Kidney capillary endothelial cell (primary cell): Measurements from ENCODE around the gene CACNA1H.
"Not testable (repeated sequence)": the region's sequence is repeated elsewhere in the genome, so short reads cannot be mapped to it uniquely, and the experiment has no call there.

Source experiments
- DNase-seq: peaks from one replicate; pipeline ENCODE4 v3.0.0-alpha.2; 2018; ENCODE audit warnings: low spot score

The CACNA1H gene

GRCh38 chr16:1228227-1228626 lies 75.3 kb downstream of the CACNA1H start:
- DNase-seq = not testable (repeated sequence)

GRCh38 chr16:1229476-1229875 lies 76.6 kb downstream of the CACNA1H start:
- not testable (repeated sequence) for DNase-seq

- DNase-seq = not testable (repeated sequence)
Observed at GRCh38 chr16:1230084-1230470, 77.2 kb downstream of the CACNA1H start, which contains the start of gene TPSB2. Gene TPSB2 (minus strand): TSS chr16:1230184. CDS start chr16:1229951, 233 bp downstream.

- not testable (repeated sequence) for DNase-seq
Observed at GRCh38 chr16:1230471-1231212, 77.7 kb downstream of the CACNA1H start.

GRCh38 chr16:1231301-1231700 lies 78.4 kb downstream of the CACNA1H start:
- DNase-seq = not testable (repeated sequence)

- not testable (repeated sequence) for DNase-seq
Observed at GRCh38 chr16:1232049-1232748, 79.3 kb downstream of the CACNA1H start.

GRCh38 chr16:1236659-1237058 lies 83.8 kb downstream of the CACNA1H start:
- DNase-seq = not testable (repeated sequence)

- DNase-seq = no peak
Observed at GRCh38 chr16:1237990-1238389, 85.1 kb downstream of the CACNA1H start.

- not testable (repeated sequence) for DNase-seq
Observed at GRCh38 chr16:1238909-1239308, 86.0 kb downstream of the CACNA1H start.

- not testable (repeated sequence) for DNase-seq
Observed at GRCh38 chr16:1239575-1239974, 86.7 kb downstream of the CACNA1H start.

GRCh38 chr16:1240436-1240835 lies 87.5 kb downstream of the CACNA1H start, which contains the start of gene TPSAB1:
Gene TPSAB1 (plus strand): TSS chr16:1240705. CDS start chr16:1240939, 234 bp downstream.
- not testable (repeated sequence) for DNase-seq

GRCh38 chr16:1241081-1241480 lies 88.2 kb downstream of the CACNA1H start:
- not testable (repeated sequence) for DNase-seq

- not testable (repeated sequence) for DNase-seq
Observed at GRCh38 chr16:1243363-1243762, 90.5 kb downstream of the CACNA1H start.

GRCh38 chr16:1243907-1244850 lies 91.3 kb downstream of the CACNA1H start:
- DNase-seq = not testable (repeated sequence)

GRCh38 chr16:1244881-1245280 lies 92.0 kb downstream of the CACNA1H start:
- no peak for DNase-seq

GRCh38 chr16:1245452-1246020 lies 92.6 kb downstream of the CACNA1H start:
- no peak for DNase-seq

- not testable (repeated sequence) for DNase-seq
Observed at GRCh38 chr16:1247903-1248537, 95.1 kb downstream of the CACNA1H start.

GRCh38 chr16:1249031-1249755 lies 96.3 kb downstream of the CACNA1H start:
- not testable (repeated sequence) for DNase-seq

GRCh38 chr16:1253701-1254364 lies 100.9 kb downstream of the CACNA1H start:
- not testable (repeated sequence) for DNase-seq

GRCh38 chr16:1254821-1255220 lies 101.9 kb downstream of the CACNA1H start:
- DNase-seq = not testable (repeated sequence)
